HG03025 (cell line): ENCODE results near the gene TRIM22.
"Not testable (repeated sequence)": the region's sequence is repeated elsewhere in the genome, so short reads cannot be mapped to it uniquely, and the experiment has no call there.

ENCODE experiments used
- ATAC-seq: cut with Tn5 transposase; IDR thresholded peaks from one replicate; pipeline ENCODE4 v1.9.1; 2021; ENCODE audit warnings: mild to moderate bottlenecking, moderate library complexity; ENCODE audit not compliant: unreplicated experiment, low FRiP score

The TRIM22 gene, protein sequence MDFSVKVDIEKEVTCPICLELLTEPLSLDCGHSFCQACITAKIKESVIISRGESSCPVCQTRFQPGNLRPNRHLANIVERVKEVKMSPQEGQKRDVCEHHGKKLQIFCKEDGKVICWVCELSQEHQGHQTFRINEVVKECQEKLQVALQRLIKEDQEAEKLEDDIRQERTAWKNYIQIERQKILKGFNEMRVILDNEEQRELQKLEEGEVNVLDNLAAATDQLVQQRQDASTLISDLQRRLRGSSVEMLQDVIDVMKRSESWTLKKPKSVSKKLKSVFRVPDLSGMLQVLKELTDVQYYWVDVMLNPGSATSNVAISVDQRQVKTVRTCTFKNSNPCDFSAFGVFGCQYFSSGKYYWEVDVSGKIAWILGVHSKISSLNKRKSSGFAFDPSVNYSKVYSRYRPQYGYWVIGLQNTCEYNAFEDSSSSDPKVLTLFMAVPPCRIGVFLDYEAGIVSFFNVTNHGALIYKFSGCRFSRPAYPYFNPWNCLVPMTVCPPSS

DNA sequence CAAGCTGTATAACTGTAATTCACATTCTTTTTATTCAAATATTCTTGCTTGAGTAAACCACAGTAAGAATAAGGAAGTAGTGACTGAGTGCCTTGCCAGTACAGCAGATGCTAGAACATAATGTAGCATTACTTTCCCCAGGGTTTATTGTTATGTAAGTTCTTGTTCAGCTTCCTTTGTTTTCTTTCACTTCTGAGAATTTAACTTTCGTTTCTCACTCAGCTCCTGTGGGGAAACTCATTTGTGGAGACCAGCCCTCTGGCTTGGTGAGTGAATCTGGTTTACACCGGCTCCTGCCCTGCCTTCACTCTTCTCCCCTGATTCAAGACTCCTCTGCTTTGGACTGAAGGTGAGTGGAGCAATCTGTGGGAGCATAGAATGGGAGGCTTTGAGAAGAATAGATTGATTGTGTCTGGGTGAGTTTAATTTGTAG, at the start of gene TRIM22:
TSS of gene TRIM22 (plus strand) at position 240 of the 433 bp plus-strand sequence. CDS start 6,443 bp downstream, outside the sequence.
- ATAC-seq, result peak; percentile 67

DNA sequence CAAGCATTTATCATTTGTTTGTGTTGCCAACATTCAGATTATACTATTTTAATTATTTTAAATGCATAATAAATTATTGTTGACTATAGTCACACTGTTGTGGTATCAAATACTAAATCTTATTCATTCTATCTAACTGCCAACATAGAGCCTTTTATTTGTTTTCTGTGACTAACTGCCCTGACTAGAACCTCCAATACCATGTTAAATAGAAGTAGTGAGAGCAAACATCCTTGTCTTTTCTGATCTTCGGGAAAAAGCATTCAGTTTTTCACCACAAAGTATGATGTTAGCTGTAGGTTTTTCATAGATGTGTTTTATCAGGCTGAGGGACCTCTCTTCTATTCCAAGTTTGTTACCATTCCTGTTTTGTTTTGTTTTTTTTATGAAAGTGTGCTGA, 49.6 kb upstream of the TRIM22 start:
- ATAC-seq, result no peak

DNA sequence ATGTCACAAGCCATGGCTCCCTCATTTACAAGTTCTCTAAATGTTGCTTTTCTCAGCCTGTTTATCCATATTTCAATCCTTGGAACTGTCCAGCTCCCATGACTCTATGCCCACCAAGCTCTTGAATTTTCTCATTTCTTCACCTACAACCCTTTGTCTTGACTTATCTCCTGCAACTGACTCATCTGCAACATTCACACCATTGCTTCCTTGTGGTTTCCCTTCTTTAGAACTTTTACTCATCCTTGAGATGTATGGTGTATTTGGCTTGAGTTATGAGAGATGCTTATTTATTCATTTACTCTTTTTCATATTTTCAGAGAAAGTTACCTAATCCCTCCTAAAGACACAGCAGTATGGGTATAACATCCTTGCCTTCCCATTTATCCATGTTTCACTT, 46.0 kb upstream of the TRIM22 start:
- no peak for ATAC-seq

DNA sequence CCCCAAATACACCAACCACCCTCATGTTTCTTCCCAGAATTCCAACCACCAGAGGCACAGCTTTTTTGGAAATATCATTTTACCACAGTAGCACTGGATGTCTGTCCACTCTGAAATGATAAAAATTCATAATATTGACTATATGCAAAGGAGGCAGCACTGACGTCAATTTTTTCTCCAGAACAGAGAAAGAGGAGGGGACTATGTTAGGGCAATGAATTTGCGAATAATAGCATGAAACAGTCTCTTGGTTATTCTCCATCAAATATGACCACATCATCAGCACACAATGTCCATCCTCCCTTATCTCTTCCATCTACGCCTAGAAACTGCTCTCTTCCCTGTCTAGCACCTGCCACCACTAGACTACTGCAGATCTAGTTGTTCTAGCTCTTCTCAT, 43.5 kb upstream of the TRIM22 start:
- no peak for ATAC-seq

DNA sequence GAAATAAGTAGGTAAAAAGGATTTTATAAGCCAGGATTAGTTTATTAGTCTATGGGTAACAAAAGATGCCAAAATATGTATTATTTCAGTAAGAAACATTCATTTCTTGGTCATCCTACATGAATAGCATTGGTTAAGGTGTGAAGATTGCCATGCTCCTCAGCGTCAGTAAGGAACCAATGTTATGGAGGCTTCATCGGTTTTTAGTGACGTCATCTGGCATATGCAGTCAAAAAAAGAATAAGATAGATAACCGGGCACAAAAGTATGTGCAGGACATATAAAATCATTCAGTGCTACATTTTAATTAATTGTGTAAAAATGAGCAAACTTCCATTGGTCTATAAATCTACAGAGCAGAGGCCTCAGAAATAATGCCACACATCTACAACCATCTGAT, 34.1 kb upstream of the TRIM22 start:
- no peak for ATAC-seq

DNA sequence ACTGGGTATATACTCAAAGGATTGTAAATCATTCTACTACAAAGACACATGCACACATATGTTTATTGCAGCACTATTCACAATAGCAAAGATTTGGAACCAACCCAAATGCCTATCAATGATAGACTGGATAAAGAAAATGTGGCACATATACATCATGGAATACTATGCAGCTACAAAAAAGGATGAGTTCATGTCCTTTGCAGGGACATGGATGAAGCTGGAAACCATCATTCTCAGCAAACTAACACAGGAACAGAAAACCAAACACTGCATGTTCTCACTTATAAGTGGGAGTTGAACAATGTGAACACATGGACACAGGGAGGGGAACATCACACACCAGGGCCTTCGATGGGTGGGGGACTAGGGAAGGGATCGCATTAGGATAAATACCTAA, 32.6 kb upstream of the TRIM22 start:
- ATAC-seq, result not testable (repeated sequence)

DNA sequence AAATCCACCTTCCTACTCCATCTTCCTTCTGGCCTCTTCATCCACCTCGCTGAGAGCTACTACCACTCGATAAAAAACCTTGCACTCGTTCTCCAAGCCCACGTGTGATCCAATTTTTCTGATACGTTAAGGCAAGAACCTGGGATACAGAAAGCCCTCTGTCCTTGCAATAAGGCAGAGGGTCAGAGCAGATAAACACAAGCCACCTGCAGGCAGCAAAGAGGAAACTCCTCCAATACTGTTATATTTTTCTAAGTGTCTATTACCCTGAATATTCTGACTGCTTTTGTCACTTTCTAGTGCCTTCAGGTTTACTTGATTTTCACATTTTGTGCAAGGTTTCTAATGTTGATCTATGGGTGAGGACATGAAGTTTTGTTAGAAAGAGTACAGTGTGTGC, 31.3 kb upstream of the TRIM22 start:
- ATAC-seq, result no peak

DNA sequence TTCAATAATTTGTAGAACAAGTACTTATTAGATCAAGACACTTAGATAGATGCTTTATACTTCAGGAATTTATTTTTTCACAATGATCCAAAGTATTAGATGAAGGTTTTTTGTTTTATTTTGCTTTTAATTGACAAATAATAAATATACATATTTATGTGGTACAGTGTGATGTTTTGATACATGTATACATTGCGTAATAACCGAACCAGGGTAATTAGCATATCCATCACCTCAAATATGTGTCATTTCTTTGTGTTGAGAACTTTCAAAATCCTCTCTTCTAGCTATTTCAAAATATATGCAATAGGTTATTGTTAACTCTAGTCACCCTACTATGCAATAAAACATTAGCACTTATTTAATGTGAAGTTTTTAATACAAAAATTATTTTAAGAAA, 26.1 kb upstream of the TRIM22 start:
- ATAC-seq, result no peak

DNA sequence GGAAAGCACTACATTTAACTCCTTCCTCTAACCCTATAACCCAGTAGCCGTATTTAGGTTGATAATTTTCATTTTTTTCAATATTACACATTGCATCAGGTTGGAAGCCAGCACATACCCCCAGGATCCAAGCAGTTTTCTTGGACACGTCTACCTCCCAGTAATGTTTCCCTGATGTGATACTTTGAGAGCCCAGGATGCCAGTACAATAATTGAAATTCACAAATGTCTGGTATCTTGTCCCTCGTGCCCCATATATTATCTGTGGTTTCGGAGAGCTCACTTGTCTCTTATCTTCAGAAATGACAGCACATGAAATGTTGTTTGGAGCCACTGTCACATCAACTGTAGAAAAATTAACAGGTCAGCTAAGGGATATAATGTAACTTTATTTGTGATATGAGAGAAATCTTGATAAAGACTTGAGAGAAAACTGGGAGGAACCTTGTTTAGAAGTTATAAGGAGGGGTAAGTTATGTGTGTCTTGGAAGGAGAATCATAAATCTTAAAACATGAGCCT, 24.5 kb upstream of the TRIM22 start:
- ATAC-seq, result no peak

DNA sequence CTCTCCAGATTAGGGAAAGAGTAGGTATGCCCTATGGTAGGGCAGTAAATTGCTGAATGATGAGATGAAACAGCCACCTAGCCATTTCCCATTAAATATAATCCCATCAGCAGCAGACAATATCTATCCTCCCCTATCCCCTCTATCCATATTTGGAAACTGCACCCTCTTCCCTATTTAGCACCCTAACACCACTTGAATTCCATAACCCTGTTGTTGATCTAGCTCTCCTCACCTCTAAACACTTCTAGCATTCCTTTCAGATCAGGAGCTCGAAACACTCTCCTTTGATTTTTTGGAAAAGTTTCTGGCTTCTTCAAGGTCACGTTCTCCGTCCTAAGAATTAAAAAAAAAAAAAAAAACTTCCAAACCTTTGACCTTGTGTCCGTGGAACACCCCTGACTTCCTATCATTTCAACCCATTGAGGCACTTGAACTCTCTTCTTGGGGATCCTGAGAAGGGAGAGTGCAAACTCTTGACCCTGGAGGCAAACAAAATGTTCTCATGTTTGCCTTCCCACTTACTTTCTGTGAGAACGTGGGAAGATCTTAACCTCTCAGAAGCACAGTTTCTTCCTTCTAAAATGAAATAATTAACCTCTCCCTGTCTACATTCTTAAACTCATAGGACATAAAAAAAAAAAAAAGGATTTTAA, 23.7 kb upstream of the TRIM22 start:
- ATAC-seq, result no peak

DNA sequence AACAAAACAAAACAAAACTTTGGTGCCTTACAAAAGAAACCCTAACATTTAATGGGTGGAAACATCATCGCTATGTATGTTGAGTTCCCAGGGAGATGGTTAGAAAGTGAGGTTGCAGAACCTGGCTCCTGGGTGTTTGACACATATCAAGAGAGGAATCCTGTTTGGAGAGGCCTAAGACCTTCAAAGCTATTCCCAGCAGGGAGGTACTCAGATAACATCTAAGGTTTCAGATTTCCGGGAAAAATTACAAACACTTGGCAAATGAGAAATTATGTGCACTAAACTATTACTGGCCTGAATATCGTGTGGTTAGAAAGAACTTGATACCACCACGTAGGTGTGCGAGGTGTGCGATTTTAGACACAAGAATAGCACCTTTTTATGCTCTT, 23.2 kb upstream of the TRIM22 start:
- no peak for ATAC-seq

DNA sequence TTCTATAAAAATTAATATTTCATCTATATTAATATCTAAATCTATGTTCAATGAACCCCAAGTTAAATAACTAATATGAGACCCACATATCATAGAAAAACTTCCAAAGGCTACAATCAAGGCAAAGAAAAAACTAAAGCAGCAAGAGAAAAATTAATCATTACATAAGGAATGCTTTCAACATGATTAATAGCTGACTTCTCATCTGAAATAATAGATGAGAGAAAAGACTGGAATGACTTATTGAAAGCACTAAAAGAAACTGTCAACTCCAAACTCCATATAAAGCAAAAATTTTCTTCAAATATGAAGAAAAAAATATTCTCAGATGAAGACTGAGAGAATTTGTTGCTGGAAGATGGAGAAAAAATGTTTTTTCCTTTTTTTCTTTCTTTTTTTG, 17.8 kb upstream of the TRIM22 start:
- ATAC-seq, result no peak

DNA sequence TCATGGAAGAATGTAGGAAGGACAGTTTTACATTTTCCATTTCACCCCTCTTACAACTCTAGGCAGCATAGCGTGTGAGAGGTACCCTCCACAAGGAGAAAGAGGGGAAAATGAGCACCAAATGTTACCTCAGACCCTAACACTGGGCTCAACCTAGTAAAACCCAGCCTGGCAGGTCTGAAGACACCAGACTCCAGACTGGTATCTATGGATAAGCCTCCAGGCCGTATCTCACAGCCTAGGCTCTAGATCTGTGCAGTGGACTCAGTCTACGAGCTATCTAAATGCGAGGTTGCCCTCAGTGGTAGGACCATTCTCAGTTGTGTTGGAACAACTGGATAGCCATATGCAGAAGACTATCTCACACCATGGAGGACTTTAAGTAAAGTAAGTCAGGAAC, 15.2 kb upstream of the TRIM22 start:
- ATAC-seq, result no peak

DNA sequence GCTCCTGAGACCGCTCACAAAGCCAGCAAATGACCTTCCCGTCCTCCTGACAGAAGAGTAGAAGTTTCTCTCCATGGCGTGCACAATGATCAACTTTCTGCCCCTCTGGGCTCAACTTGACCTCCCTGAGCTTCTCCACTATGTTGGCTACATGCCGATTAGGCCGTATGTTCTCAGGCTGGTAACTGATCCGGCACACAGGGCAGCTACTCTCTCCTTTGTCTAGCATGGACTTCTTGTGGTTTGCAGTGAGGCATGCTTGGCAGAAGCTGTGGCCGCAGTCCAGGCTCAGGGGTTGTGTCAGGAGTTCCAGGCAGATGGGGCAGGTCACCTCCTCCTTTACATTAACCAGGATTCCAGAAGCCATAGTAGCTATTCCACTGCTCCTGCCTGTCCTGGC, 9.8 kb upstream of the TRIM22 start:
- ATAC-seq, result no peak

DNA sequence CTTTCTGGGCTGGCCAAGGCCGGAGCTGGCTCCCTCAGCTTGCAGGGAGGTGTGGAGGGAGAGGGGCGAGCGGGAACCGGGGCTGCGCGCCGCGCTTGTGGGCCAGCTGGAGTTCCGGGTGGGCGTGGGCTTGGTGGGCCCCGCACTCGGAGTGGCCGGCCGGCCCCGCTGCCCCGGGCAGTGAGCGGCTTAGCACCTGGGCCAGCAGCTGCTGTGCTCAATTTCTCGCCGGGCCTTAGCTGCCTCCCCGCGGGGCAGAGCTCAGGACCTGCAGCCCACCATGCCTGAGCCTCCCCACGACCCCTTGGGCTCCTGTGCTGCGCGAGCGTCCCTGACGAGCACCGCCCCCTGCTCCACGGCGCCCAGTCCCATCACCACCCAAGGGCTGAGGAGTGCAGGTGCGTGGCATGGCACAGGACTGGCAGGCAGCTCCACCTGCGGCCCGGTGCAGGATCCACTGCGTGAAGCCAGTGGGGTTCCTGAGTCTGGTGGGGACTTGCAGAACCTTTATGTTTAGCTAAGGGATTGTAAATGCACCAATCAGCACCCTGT, 6.6 kb upstream of the TRIM22 start:
- ATAC-seq, result not testable (repeated sequence)

DNA sequence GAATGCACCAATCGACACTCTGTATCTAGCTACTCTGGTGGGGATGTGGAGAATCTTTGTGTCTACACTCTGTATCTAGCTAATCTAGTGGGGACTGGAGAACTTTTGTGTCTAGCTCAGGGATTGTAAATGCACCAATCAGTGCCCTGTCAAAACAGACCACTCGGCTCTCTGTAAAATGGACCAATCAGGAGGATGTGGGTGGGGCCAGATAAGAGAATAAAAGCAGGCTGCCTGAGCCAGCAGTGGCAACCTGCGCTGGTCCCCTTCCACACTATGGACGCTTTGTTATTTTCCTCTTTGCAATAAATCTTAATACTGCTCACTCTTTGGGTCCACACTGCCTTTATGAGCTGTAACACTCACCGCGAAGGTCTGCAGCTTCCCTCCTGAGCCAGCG, 6.0 kb upstream of the TRIM22 start:
- ATAC-seq, result not testable (repeated sequence)

DNA sequence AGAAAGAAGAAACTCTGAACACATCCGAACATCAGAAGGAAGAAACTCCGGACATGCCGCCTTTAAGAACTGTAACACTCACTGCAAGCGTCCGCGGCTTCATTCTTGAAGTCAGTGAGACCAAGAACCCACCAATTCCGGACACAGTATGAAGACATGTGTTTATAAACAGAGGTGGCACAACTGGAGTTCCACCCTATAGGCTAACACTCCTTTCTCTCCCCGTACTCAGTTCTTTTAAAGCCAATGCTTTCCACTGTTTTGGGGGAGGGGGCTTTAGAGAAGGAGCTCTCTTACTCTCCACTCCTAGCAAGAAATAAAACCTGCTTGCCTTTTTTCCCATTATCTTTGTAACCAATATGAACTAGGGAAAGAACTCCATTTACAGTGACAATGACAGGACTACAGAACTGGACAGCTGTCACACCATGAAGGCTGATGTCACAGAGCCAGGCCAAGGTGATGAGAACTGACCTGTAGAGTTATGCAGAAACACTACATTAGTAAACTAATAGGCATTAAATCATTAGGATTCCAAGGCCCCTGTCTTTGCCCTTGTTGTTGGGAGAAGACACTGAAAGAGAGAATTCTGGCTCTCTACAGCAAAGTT, 5.4 kb upstream of the TRIM22 start:
- ATAC-seq, result peak; percentile 9

DNA sequence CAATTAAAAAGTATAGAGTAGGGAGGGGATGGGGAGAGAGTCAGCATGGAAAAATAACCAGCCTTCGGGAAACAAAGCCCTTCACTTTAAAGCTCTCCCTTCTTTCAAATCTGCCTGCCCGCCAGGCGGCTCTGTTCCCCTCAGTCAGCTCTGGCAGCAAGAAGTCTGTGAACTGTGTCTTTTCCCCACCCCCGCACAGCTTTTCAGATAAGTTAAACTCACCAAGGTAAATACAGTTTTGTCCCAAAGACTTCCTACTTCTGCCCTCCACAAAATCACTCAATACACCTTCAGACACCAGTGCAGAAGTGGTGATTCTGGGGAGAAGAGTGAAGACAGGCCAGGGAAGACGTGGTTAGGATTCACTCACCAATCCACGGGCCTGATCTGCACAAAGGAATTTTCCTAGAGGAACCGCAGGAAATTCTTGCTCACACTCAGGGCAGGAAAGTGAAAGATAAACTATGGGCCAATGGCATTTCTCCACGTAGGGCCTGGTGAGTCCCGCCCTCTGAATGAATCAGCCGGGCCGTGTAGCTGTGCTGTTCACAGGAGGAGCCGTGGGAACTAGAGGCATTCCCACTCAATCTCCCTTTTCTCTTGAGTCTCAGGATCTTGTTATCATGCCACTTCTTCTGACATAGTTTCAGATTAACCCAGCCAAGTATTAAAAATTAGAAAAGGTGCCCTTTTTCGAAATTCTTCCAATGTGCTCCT, 4.8 kb upstream of the TRIM22 start, which contains the start of gene TRIM5:
TSS of gene TRIM5 (minus strand) at position 429 of the 717 bp plus-strand sequence. CDS start 4,897 bp downstream, outside the sequence.
- ATAC-seq, result peak; percentile 78

DNA sequence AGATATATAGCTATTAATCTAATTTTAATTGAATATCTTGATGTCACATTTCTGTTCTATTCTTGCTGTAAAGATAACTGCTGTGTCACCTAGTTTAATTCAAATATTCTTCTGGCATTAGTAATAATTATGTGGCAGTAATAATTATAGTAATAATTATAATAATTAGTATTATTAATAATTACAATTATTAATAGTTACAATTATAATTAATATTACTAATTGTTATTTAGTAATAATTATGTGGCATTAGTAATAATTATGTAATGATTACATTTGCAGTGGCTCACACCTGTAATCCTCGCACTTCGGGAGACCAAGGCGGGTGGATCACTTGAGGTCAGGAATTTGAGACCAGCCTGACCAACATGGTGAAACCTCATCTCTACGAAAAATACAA, 3.2 kb upstream of the TRIM22 start:
- ATAC-seq, result no peak

DNA sequence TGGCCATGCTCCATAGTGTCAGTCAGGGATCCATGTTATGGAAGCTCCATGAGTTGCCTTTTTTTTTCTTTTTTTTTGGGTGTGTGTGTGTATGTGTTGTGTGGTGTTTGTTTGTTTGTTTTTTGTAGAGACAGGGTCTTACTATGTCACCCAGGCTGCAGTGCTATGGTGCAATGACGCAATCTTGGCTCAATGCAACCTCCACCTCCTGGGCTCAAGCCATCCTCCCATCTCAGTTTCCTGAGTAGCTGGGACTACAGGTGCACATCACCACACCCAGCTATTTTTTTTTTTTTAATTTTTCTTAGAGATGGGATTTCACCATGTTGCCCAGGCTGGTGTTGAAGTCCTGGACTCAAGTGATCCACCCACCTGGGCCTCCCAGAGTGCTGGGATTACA, 1.1 kb upstream of the TRIM22 start:
- ATAC-seq, result no peak
